Upper lobe of left lung (tissue), 4 donors: ENCODE data around the gene SYNE2.

ENCODE experiments used
- EP300 ChIP-seq, 4 donors: sonication (generic); formaldehyde crosslinking; IDR thresholded peaks; one replicate each; pipeline ENCODE4 v1.5.1; 2017; ENCODE audit warnings: antibody characterized with exemption in 4 of 4, control low read depth in 2 of 4
- TF ChIP-seq, protein P1 (sequence below), 6 experiments: fragments of 450-650 bp in 4 of 6; fragments of 200-600 bp in 2 of 6; sonication (generic) in 2 of 6; IDR thresholded peaks; one replicate each; pipeline ENCODE4 v1.5.1; 2016 to 2019; ENCODE audit warnings: antibody characterized with exemption in 6 of 6

DNA sequence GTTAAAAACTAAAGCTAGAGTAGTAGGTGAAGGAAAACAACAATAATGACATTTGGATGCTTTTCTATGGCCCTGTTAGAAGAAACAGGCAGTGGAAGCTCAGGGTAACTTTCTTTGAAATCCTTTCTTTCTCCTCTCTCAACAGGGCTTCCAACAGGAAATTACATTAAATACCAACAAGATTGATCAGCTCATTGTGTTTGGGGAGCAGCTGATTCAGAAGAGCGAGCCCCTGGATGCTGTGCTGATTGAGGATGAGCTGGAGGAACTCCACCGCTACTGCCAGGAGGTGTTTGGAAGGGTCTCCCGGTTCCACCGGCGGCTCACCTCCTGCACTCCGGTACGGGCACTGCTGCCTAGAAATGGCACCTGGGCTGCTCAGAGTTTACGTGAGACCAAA, 359.9 kb downstream of the SYNE2 start:
- TF ChIP-seq, protein P1, sequence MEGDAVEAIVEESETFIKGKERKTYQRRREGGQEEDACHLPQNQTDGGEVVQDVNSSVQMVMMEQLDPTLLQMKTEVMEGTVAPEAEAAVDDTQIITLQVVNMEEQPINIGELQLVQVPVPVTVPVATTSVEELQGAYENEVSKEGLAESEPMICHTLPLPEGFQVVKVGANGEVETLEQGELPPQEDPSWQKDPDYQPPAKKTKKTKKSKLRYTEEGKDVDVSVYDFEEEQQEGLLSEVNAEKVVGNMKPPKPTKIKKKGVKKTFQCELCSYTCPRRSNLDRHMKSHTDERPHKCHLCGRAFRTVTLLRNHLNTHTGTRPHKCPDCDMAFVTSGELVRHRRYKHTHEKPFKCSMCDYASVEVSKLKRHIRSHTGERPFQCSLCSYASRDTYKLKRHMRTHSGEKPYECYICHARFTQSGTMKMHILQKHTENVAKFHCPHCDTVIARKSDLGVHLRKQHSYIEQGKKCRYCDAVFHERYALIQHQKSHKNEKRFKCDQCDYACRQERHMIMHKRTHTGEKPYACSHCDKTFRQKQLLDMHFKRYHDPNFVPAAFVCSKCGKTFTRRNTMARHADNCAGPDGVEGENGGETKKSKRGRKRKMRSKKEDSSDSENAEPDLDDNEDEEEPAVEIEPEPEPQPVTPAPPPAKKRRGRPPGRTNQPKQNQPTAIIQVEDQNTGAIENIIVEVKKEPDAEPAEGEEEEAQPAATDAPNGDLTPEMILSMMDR (IDR thresholded peaks at IDR 0.05): no peak
- no peak for TF ChIP-seq EP300 (IDR thresholded peaks at IDR 0.05)
